Naive B cell (primary cell): ENCODE measurements around the gene TPM4. TPM values are rescaled to one million over a fixed set of nuclear protein-coding genes. Genes with fewer than 3 reads are reported as not detected.
"Not testable (repeated sequence)": the region's sequence is repeated elsewhere in the genome, so short reads cannot be mapped to it uniquely, and the experiment has no call there.

Experiments used
- ATAC-seq, 2 donors: fragments of 150-1000 bp; cut with Tn5 transposase; 2 replicates each; pipeline ENCODE4 v1.10.0; 2021; ENCODE audit warnings: low read depth in 2 of 2, mild to moderate bottlenecking in 2 of 2, moderate library complexity in 2 of 2
- DNase-seq: peaks from one replicate; pipeline ENCODE4 v3.0.0; 2022
- H3K27ac Mint-ChIP-seq, 6 donors: one replicate each; pipeline ENCODE4 v1.8.0; 2020 to 2022; ENCODE audit warnings: mild to moderate bottlenecking in 6 of 6, mixed read lengths in 6 of 6, moderate library complexity in 5 of 6, inconsistent platforms in 2 of 6
- H3K27me3 Mint-ChIP-seq, 3 donors: one replicate each; pipeline ENCODE4 v1.8.0; 2021 to 2022; ENCODE audit warnings: mixed read lengths in 3 of 3, mild to moderate bottlenecking in 1 of 3
- H3K36me3 Mint-ChIP-seq, 2 donors: one replicate each; pipeline ENCODE4 v1.8.0; 2020 to 2022; ENCODE audit warnings: mixed read lengths in 2 of 2, inconsistent platforms in 1 of 2, mild to moderate bottlenecking in 1 of 2
- H3K4me1 Mint-ChIP-seq, 3 donors: one replicate each; pipeline ENCODE4 v1.8.0; 2020 to 2022; ENCODE audit warnings: mixed read lengths in 3 of 3, inconsistent platforms in 1 of 3, mild to moderate bottlenecking in 1 of 3, moderate library complexity in 1 of 3
- H3K4me3 Mint-ChIP-seq, 8 donors: one replicate each; pipeline ENCODE4 v1.8.0; 2020 to 2022; ENCODE audit warnings: mild to moderate bottlenecking in 8 of 8, mixed read lengths in 8 of 8, moderate library complexity in 8 of 8, inconsistent platforms in 2 of 8
- H3K9me3 Mint-ChIP-seq, 7 donors: one replicate each; pipeline ENCODE4 v1.8.0; 2020 to 2022; ENCODE audit warnings: mixed read lengths in 7 of 7, mild to moderate bottlenecking in 5 of 7, inconsistent platforms in 2 of 7, moderate library complexity in 1 of 7
- polyA plus RNA-seq, 6 donors: library from polyadenylated mRNA; unstranded; fragments of 300-500 nt; fragmentation: Illumina TruSeq; gene quantifications; one replicate each; pipeline ENCODE4 v1.2.3, GENCODE V29; 2021; ENCODE audit warnings: low read depth in 6 of 6

Gene TPM4
- 10 to 100 TPM; 53.6 to 85.7 (median 76.7) TPM for polyA plus RNA-seq

- no peaks in the 10 kb centered on the region for H3K27me3 Mint-ChIP-seq
Observed at GRCh38 chr19:16076154-16076957, at the start of gene TPM4. TPM4 (plus strand) TSS chr19:16076495; CDS start chr19:16076566, 71 bp downstream.

GRCh38 chr19:16026756-16027155 is 49.5 kb upstream of the TPM4 start:
- Mint-ChIP-seq H3K9me3 (no peaks in the 10 kb centered on the region), H3K27ac (peak overlapping the region in 2 of 6 donors; percentile 2 to 5), H3K27me3 (no peaks in the 10 kb centered on the region), H3K36me3 (no peaks in the 10 kb centered on the region), H3K4me3 (no peak overlapping the region), H3K4me1 (peaks cover 0 to 4% (median 2%) of the 10 kb centered on the region in 3 donors)
- ATAC-seq = no peak
- no peak for DNase-seq

More at GRCh38 chr19:16076154-16076957, at the start of gene TPM4:
- H3K36me3 Mint-ChIP-seq = no peaks in the 10 kb centered on the region
- H3K4me1 Mint-ChIP-seq = peaks cover 41 to 62% (median 61%) of the 10 kb centered on the region in 3 donors
- H3K27ac Mint-ChIP-seq = peak within 1 kb of the TSS; percentile 93 to 99 (median 98)
- DNase-seq (peak; percentile 82), ATAC-seq (peak; percentile 63 to 65)
- H3K4me3 Mint-ChIP-seq = peak within 1 kb of the TSS; percentile 84 to 97 (median 91)
- H3K9me3 Mint-ChIP-seq = no peaks in the 10 kb centered on the region

- no peak for ATAC-seq
Observed at GRCh38 chr19:16027528-16027927, 48.8 kb upstream of the TPM4 start.

GRCh38 chr19:16030155-16030554 is 46.1 kb upstream of the TPM4 start:
- peak overlapping the region in 1 of 8 donors; percentile 53 for H3K4me3 Mint-ChIP-seq
- H3K9me3 Mint-ChIP-seq, H3K27me3 Mint-ChIP-seq, H3K4me1 Mint-ChIP-seq, H3K27ac Mint-ChIP-seq, H3K36me3 Mint-ChIP-seq, DNase-seq, ATAC-seq: not testable (repeated sequence)

More at GRCh38 chr19:16027528-16027927, 48.8 kb upstream of the TPM4 start:
- no peak for DNase-seq
- H3K4me1 Mint-ChIP-seq = peaks cover 0 to 4% (median 2%) of the 10 kb centered on the region in 3 donors
- H3K36me3 Mint-ChIP-seq = no peaks in the 10 kb centered on the region
- H3K27ac Mint-ChIP-seq = peak overlapping the region in 1 of 6 donors; percentile 5
- H3K27me3 Mint-ChIP-seq = no peaks in the 10 kb centered on the region
- no peaks in the 10 kb centered on the region for H3K9me3 Mint-ChIP-seq
- no peak overlapping the region for H3K4me3 Mint-ChIP-seq

- Mint-ChIP-seq H3K27me3 (no peaks in the 10 kb centered on the region), H3K4me1 (peaks cover 0 to 4% (median 2%) of the 10 kb centered on the region in 3 donors), H3K4me3 (no peak overlapping the region), H3K9me3 (no peaks in the 10 kb centered on the region), H3K27ac (no peak overlapping the region), H3K36me3 (no peaks in the 10 kb centered on the region)
- DNase-seq (no peak), ATAC-seq (no peak)
Observed at GRCh38 chr19:16030964-16031871, 45.1 kb upstream of the TPM4 start.

- Mint-ChIP-seq H3K9me3 (no peaks in the 10 kb centered on the region), H3K4me1 (peaks cover 0 to 4% (median 2%) of the 10 kb centered on the region in 3 donors), H3K4me3 (no peak overlapping the region), H3K36me3 (no peaks in the 10 kb centered on the region), H3K27me3 (no peaks in the 10 kb centered on the region), H3K27ac (no peak overlapping the region)
- no peak for ATAC-seq
- DNase-seq = no peak
Observed at GRCh38 chr19:16031872-16032200, 44.5 kb upstream of the TPM4 start.

GRCh38 chr19:16032509-16033135 is 43.7 kb upstream of the TPM4 start:
- Mint-ChIP-seq H3K4me1 (peaks cover 0 to 4% (median 2%) of the 10 kb centered on the region in 3 donors), H3K36me3 (no peaks in the 10 kb centered on the region), H3K9me3 (no peaks in the 10 kb centered on the region), H3K27me3 (no peaks in the 10 kb centered on the region), H3K4me3 (peak overlapping the region in 2 of 8 donors; percentile 47 to 69), H3K27ac (peak overlapping the region in 1 of 6 donors; percentile 32)
- DNase-seq = no peak
- no peak for ATAC-seq

GRCh38 chr19:16033136-16033530 is 43.2 kb upstream of the TPM4 start:
- no peaks in the 10 kb centered on the region for H3K27me3 Mint-ChIP-seq
- H3K4me1 Mint-ChIP-seq = peaks cover 0 to 4% (median 2%) of the 10 kb centered on the region in 3 donors
- no peak overlapping the region for H3K4me3 Mint-ChIP-seq
- ATAC-seq = no peak
- H3K36me3 Mint-ChIP-seq = no peaks in the 10 kb centered on the region
- H3K27ac Mint-ChIP-seq = peak overlapping the region in 1 of 6 donors; percentile 32
- no peak for DNase-seq
- H3K9me3 Mint-ChIP-seq = no peaks in the 10 kb centered on the region

- Mint-ChIP-seq H3K36me3 (no peaks in the 10 kb centered on the region), H3K27me3 (no peaks in the 10 kb centered on the region), H3K4me1 (peaks cover 0 to 4% (median 2%) of the 10 kb centered on the region in 3 donors), H3K9me3 (no peaks in the 10 kb centered on the region), H3K27ac (no peak overlapping the region), H3K4me3 (no peak overlapping the region)
- ATAC-seq (no peak), DNase-seq (no peak)
Observed at GRCh38 chr19:16033721-16034120, 42.6 kb upstream of the TPM4 start.

GRCh38 chr19:16034180-16034579 is 42.1 kb upstream of the TPM4 start:
- no peak for DNase-seq
- Mint-ChIP-seq H3K4me1 (peaks cover 0 to 4% (median 0%) of the 10 kb centered on the region in 3 donors), H3K4me3 (no peak overlapping the region), H3K9me3 (no peaks in the 10 kb centered on the region), H3K36me3 (no peaks in the 10 kb centered on the region), H3K27ac (no peak overlapping the region), H3K27me3 (no peaks in the 10 kb centered on the region)
- ATAC-seq = no peak

- Mint-ChIP-seq H3K4me1 (no peaks in the 10 kb centered on the region), H3K9me3 (no peaks in the 10 kb centered on the region), H3K4me3 (no peak overlapping the region), H3K27me3 (no peaks in the 10 kb centered on the region), H3K36me3 (no peaks in the 10 kb centered on the region), H3K27ac (no peak overlapping the region)
- no peak for DNase-seq
- ATAC-seq = no peak
Observed at GRCh38 chr19:16034958-16035560, 41.2 kb upstream of the TPM4 start.

- Mint-ChIP-seq H3K4me1 (no peaks in the 10 kb centered on the region), H3K9me3 (no peaks in the 10 kb centered on the region), H3K27me3 (no peaks in the 10 kb centered on the region), H3K27ac (no peak overlapping the region), H3K36me3 (no peaks in the 10 kb centered on the region), H3K4me3 (no peak overlapping the region)
- ATAC-seq (no peak), DNase-seq (no peak)
Observed at GRCh38 chr19:16035601-16036297, 40.5 kb upstream of the TPM4 start.
